Brain microvascular endothelial cell (primary cell): ENCODE data around the gene C11orf58.
A peak's percentile ranks its signal among the peaks of the same experiment; 100 is the strongest.

ENCODE experiments used
- DNase-seq: peaks from one replicate; pipeline ENCODE4 v3.0.0-alpha.2; 2020
- H3K27ac ChIP-seq: fragments of 250-450 bp; sonication (Bioruptor Pico); 2 replicates; pipeline ENCODE4 v1.5.1; 2020; ENCODE audit warnings: mild to moderate bottlenecking, moderate library complexity
- H3K27me3 ChIP-seq: fragments of 250-450 bp; sonication (Bioruptor Pico); replicated peaks from 2 replicates; pipeline ENCODE4 v1.5.1; 2020; ENCODE audit warnings: mild to moderate bottlenecking
- H3K36me3 ChIP-seq: fragments of 250-450 bp; sonication (Bioruptor Pico); replicated peaks from 2 replicates; pipeline ENCODE4 v1.5.1; 2020; ENCODE audit warnings: mild to moderate bottlenecking
- H3K4me3 ChIP-seq: 2 replicates; pipeline ENCODE4 v1.5.1; 2011; ENCODE audit warnings: low read depth, mild to moderate bottlenecking, control low read depth, low read length, moderate library complexity
- in situ Hi-C: cut with HindIII; loops from 2 replicates; pipeline ENCODE4 v1.10.0; 2017; ENCODE audit warnings: low sequenced_read_pairs, low pct_ligation_motif_present
- TF ChIP-seq, protein P1 (sequence below): IDR thresholded peaks from 2 replicates; pipeline ENCODE4 v1.5.1; 2011; ENCODE audit warnings: low read depth, mild to moderate bottlenecking, moderate library complexity, low read length, control low read depth, inconsistent platforms; ENCODE audit errors: missing control alignments

The C11orf58 gene

DNA sequence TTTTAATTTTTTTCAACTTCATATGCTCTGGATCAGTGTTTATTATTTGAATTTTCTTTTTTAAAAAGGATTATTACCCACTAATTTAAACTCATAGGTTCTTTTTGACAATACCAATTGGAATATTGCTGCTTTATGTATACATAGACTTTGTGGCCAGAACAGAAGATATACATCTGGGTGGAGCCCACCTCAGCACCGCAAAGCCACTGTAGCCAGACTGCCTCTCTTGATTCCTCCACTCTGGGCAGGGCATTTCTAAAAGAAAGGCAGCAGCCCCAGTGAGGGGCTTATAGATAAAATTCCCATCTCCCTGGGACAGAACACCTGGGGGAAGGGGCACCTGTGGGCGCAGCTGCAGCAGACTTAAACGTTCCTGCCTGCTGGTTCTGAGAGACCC lies 10.6 kb upstream of the C11orf58 start:
- TF ChIP-seq, protein P1, sequence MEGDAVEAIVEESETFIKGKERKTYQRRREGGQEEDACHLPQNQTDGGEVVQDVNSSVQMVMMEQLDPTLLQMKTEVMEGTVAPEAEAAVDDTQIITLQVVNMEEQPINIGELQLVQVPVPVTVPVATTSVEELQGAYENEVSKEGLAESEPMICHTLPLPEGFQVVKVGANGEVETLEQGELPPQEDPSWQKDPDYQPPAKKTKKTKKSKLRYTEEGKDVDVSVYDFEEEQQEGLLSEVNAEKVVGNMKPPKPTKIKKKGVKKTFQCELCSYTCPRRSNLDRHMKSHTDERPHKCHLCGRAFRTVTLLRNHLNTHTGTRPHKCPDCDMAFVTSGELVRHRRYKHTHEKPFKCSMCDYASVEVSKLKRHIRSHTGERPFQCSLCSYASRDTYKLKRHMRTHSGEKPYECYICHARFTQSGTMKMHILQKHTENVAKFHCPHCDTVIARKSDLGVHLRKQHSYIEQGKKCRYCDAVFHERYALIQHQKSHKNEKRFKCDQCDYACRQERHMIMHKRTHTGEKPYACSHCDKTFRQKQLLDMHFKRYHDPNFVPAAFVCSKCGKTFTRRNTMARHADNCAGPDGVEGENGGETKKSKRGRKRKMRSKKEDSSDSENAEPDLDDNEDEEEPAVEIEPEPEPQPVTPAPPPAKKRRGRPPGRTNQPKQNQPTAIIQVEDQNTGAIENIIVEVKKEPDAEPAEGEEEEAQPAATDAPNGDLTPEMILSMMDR = no peak
- H3K36me3 ChIP-seq = no peaks in the 10 kb centered on the region
- no peak overlapping the region for H3K4me3 ChIP-seq
- H3K27ac ChIP-seq = no peak overlapping the region
- DNase-seq = no peak
- in situ Hi-C loops = no loop called here
- no peaks in the 10 kb centered on the region for H3K27me3 ChIP-seq

DNA sequence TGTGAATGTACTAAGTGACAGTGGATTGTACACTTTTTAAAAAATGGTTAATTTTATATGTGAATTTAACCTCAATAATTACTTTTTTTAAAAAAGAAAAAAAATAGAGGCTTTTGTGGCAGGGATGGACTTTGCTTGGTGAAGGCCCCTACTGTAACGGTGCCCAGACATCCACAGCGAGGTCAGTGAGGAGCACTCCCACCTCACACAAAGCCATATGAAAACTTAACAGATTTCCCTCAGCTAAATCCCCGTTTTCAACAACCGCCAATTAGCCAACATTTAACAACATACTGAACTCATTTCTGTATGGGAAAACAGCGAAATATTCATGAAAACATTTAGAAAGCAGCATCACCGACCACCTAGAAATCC lies 642 bp upstream of the C11orf58 start:
- DNase-seq = no peak
- in situ Hi-C loops = no loop called here
- no peaks in the 10 kb centered on the region for H3K27me3 ChIP-seq
- TF ChIP-seq, protein P1 = no peak
- peak overlapping the region; percentile 100 for H3K27ac ChIP-seq
- peaks cover 3% of the 10 kb centered on the region for H3K36me3 ChIP-seq
- H3K4me3 ChIP-seq = peak overlapping the region; percentile 86

DNA sequence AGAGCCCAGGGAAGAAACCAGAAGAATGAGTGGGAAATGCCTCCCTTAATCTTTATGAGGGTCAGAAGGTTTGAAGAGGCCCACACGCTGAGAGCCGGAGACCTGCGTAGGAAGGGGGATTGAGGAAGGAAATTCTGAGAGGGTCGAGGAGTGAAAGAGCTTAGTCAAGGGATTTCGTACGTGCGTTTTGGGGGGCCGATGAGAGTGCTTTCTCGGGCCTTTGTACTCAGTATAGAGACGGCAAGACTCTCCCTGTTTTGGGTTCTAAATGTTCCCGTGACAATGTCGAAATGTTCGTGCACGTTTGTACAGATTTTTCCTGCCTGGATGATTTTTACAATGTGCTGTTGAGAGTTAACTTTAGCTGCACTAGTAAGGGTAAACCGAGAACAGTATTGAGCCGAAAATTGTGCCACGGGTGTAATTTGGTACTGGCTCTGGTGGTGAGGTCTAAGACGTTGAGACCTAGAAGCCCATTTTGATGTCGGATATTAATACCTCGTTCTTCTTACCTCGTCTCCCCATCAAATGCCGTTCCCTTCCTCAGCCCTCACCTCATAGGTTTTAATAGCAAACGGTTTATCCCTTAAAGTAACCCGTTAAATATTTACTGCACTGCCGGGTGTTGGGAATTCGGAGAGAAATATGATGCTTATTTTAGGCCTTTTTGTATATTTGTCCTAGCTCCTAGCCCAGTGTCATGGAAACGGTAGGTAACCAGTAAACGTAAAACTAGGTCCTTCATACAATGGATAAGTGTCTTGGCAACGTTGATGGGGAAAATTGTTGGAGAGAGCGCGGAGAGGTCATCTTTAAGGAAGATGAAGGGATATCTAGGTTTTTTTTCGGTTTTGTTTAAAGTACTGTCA lies 734 bp downstream of the C11orf58 start:
- H3K27me3 ChIP-seq = no peaks in the 10 kb centered on the region
- peak; percentile 19 for DNase-seq
- in situ Hi-C loops = no loop called here

DNA sequence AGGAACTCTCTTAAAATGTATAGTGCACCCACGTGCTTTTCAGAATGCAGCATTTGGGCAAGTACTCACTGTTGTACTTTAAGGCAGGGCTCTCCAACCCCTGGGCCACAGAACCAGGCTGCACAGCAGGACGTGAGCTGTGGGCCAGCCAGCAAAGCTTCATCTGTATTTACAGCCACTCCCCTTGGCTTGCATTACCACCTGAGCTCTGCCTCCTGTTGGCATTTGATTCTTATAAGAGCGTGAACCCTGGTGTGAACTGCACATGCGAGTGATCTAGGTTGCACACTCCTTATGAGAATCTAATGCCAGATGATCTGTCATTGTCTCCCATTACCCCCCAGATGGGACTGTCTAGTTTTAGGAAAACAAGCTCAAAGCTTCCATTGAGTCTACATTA lies 3.0 kb downstream of the C11orf58 start:
- Histone ChIP-seq H3K36me3 (peaks cover 19% of the 10 kb centered on the region), H3K27ac (no peak overlapping the region), H3K4me3 (no peak overlapping the region), H3K27me3 (no peaks in the 10 kb centered on the region)
- no peak for DNase-seq
- TF ChIP-seq, protein P1 = no peak
- in situ Hi-C loops = no loop called here

More for the DNA sequence above, 734 bp downstream of the C11orf58 start:
- peak overlapping the region; percentile 100 for H3K27ac ChIP-seq
- TF ChIP-seq, protein P1 = no peak
- peaks cover 3% of the 10 kb centered on the region for H3K36me3 ChIP-seq
- H3K4me3 ChIP-seq = peak overlapping the region; percentile 86

DNA sequence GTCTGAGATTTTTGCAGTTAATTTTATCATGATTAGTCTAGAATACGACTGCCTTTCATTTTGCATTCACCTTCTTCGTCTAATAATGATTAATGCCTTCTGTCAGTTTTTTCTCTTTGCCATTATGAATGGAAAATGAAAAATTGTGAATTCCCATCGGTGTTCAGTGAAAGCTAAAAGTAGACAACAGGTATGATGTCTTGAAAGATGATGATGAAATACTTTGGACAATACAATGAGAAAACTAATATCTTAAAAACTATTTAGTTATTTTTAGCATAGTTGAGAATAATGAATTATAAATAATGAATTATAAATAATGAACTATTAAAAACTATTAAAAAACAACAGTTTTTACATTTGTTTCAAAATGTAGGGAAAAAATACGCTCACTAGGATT lies 5.0 kb downstream of the C11orf58 start:
- Histone ChIP-seq H3K36me3 (peaks cover 27% of the 10 kb centered on the region), H3K27ac (no peak overlapping the region), H3K4me3 (no peak overlapping the region), H3K27me3 (no peaks in the 10 kb centered on the region)
- DNase-seq = no peak
- in situ Hi-C loops = no loop called here
- TF ChIP-seq, protein P1 = no peak
